ENCODE measurements around the gene UCP3. TPM values are rescaled to one million over a fixed set of nuclear protein-coding genes. Genes with fewer than 3 reads are reported as not detected.
A peak's percentile ranks its signal among the peaks of the same experiment; 100 is the strongest.

The UCP3 gene
- total and polyA plus RNA-seq, 2 of the 8 experiments (the other 6 are each of a cell fraction or from before 2014, with no cell fraction given): 0.85 to 1.3 TPM

- Histone ChIP-seq H4K20me1 (replicated peaks in 1 of 2; ENCODE audit: control insufficient read depth in 1 of 2, insufficient read depth in 2 of 2, low read length in 2 of 2) (no peaks in the 10 kb centered on the region), H3K23ac (ENCODE audit: insufficient read length) (no peak overlapping the region), H2BK20ac (ENCODE audit: low read length) (no peak overlapping the region), H2BK120ac (replicated peaks; ENCODE audit: low read depth, low read length) (no peak overlapping the region), H3K79me1 (ENCODE audit: low read depth, low read length) (no peaks in the 10 kb centered on the region), H3K14ac (ENCODE audit: insufficient read length) (no peak overlapping the region), H3K56ac (replicated peaks; ENCODE audit: insufficient read length, low read depth, low read length) (no peak overlapping the region), H2AFZ (ENCODE audit: low read length) (no peak overlapping the region), H3K36me3 (ENCODE audit: control insufficient read depth in 2 of 4, insufficient read depth in 4 of 4, low read length in 3 of 4) (no peaks in the 10 kb centered on the region; a peak in 2 of 8 replicates), H3K79me2 (ENCODE audit: control insufficient read depth in 1 of 2, insufficient read depth in 2 of 2, low read length in 2 of 2) (no peaks in the 10 kb centered on the region), H3K4me3 (ENCODE audit: extremely low read depth in 1 of 4, insufficient read depth in 2 of 4, low read depth in 3 of 4, low read length in 4 of 4) (no peak overlapping the region), H3K18ac (ENCODE audit: extremely low read depth, low read length) (no peak overlapping the region), H3K4me1 (replicated peaks in 1 of 4; ENCODE audit: control insufficient read depth in 3 of 4, insufficient read depth in 4 of 4, low read length in 3 of 4) (no peaks in the 10 kb centered on the region; a peak in 1 of 7 replicates), H3K9me3 (ENCODE audit: insufficient read depth in 2 of 2, low read depth in 1 of 2, low read length in 1 of 2) (no peaks in the 10 kb centered on the region), H3K23me2 (ENCODE audit: low read depth, low read length) (no peaks in the 10 kb centered on the region), H3K27me3 (replicated peaks in 1 of 4; ENCODE audit: control insufficient read depth in 3 of 4, extremely low read depth in 1 of 4, insufficient read depth in 3 of 4, low read length in 3 of 4) (no peaks in the 10 kb centered on the region), H4K8ac (ENCODE audit: extremely low read depth, insufficient read depth, low read length) (0 out of 2 replicates have a peak overlapping the region, but pooled peaks have one; percentile 12), H4K5ac (ENCODE audit: insufficient read length, low read depth, low read length) (no peak overlapping the region), H2BK5ac (ENCODE audit: low read depth, low read length) (no peak overlapping the region), H2BK15ac (ENCODE audit: low read length) (no peak overlapping the region), H3K27ac (ENCODE audit: low read depth, low read length) (no peak overlapping the region), H3K9ac (replicated peaks in 1 of 4; ENCODE audit: extremely low read depth in 1 of 4, low read depth in 3 of 4, low read length in 3 of 4) (no peak overlapping the region), H3K4me2 (ENCODE audit: insufficient read depth in 1 of 2, low read depth in 2 of 2, low read length in 2 of 2) (no peak overlapping the region), H3K4ac (replicated peaks; ENCODE audit: insufficient read length, low read depth, low read length) (no peak overlapping the region), H2BK12ac (ENCODE audit: low read depth, low read length) (no peak overlapping the region), H4K91ac (replicated peaks; ENCODE audit: insufficient read length, low read length) (no peak overlapping the region), H2AK5ac (ENCODE audit: low read depth, low read length) (no peak overlapping the region)
- DNase-seq (ENCODE audit: low read depth in 1 of 2, low spot score in 2 of 2): no peak
- POLR2A ChIA-PET (ENCODE audit: partially characterized antibody): no interaction called here
- TF ChIP-seq JUN (IDR thresholded peaks at IDR 0.05; ENCODE audit: low read depth, low read length) (no peak), SIN3A (conservative IDR thresholded peaks at IDR 0.05 in 1 of 2, IDR thresholded peaks at IDR 0.05 in 1 of 2; ENCODE audit: low read depth in 1 of 2, low read length in 2 of 2) (no peak), SP1 (IDR thresholded peaks at IDR 0.05; ENCODE audit: low read depth, low read length) (no peak), CBX8 (IDR thresholded peaks at IDR 0.05; ENCODE audit: borderline replicate concordance, low read depth, low read length) (no peak), CREB1 (IDR thresholded peaks at IDR 0.05) (no peak)
- 89% methylated on average over 8 of the region's 8 CpGs; no CpG with 5 or more reads in 1 of the 2 experiments for WGBS, 2 experiments (ENCODE audit: extremely low coverage in 1 of 2, insufficient coverage in 1 of 2, insufficient read length in 1 of 2, insufficient replicate concordance in 2 of 2, low coverage in 1 of 2, low lambda C conversion rate in 2 of 2, missing lambda C conversion rate in 1 of 2)
- FAIRE-seq: no peak
- CTCF ChIA-PET (ENCODE audit: partially characterized antibody): no interaction called here
Observed at GRCh38 chr11:73999581-74000306, 9.1 kb downstream of the UCP3 start.

Measured in H1 (cell line).